Activated B cell treated with CpG ODN at 0.5 μM for 24 hours (primary cell): Measurements from ENCODE around the gene ADRB1. TPM values are rescaled to one million over a fixed set of nuclear protein-coding genes. Genes with fewer than 3 reads are reported as not detected.

ENCODE experiments used
- ATAC-seq: fragments of 200-7000 bp; cut with Tn5 transposase; one replicate; pipeline ENCODE4 v1.10.0; 2021; ENCODE audit warnings: low read depth, mild to moderate bottlenecking, moderate library complexity
- CTCF ChIA-PET: fragments of 350-600 bp; sonication (Branson Sonifier 250); formaldehyde crosslinking; loops from one replicate; lab custom pipeline; 2021; ENCODE audit warnings: antibody characterized with exemption; lab: Charles Lee
- POLR2A ChIA-PET: fragments of 350-600 bp; sonication (Branson Sonifier 250); formaldehyde crosslinking; loops from one replicate; lab custom pipeline; 2021; ENCODE audit warnings: antibody characterized with exemption; lab: Charles Lee
- DNase-seq: peaks from one replicate; pipeline ENCODE4 v3.0.0; 2022
- H3K27ac Mint-ChIP-seq: one replicate; pipeline ENCODE4 v1.8.0; 2020; ENCODE audit warnings: mixed read lengths
- H3K27me3 Mint-ChIP-seq: one replicate; pipeline ENCODE4 v1.8.0; 2021; ENCODE audit warnings: mixed read lengths
- H3K36me3 Mint-ChIP-seq: one replicate; pipeline ENCODE4 v1.8.0; 2021; ENCODE audit warnings: low read depth, mixed read lengths
- H3K4me1 Mint-ChIP-seq: one replicate; pipeline ENCODE4 v1.8.0; 2021; ENCODE audit warnings: mixed read lengths
- H3K4me3 Mint-ChIP-seq: one replicate; pipeline ENCODE4 v1.8.0; 2020; ENCODE audit warnings: mild to moderate bottlenecking, mixed read lengths
- H3K9me3 Mint-ChIP-seq: one replicate; pipeline ENCODE4 v1.8.0; 2020; ENCODE audit warnings: mixed read lengths
- intact Hi-C: fragments of 100-400 bp; cut with micrococcal nuclease; formaldehyde crosslinking; loops from one replicate; pipeline ENCODE4 v1.15.1; 2024
- total RNA-seq: library from RNA; stranded (reverse); gene quantifications from 2 replicates; pipeline ENCODE4 v1.2.3, GENCODE V29; 2022
- TF ChIP-seq, protein P1 (sequence below): fragments of 200-600 bp; IDR thresholded peaks from one replicate; pipeline ENCODE4 v1.8.0; 2022; ENCODE audit warnings: antibody characterized with exemption, mild to moderate bottlenecking

ADRB1 gene
- total RNA-seq, 1 donor from 2014 or later: not detected

DNA sequence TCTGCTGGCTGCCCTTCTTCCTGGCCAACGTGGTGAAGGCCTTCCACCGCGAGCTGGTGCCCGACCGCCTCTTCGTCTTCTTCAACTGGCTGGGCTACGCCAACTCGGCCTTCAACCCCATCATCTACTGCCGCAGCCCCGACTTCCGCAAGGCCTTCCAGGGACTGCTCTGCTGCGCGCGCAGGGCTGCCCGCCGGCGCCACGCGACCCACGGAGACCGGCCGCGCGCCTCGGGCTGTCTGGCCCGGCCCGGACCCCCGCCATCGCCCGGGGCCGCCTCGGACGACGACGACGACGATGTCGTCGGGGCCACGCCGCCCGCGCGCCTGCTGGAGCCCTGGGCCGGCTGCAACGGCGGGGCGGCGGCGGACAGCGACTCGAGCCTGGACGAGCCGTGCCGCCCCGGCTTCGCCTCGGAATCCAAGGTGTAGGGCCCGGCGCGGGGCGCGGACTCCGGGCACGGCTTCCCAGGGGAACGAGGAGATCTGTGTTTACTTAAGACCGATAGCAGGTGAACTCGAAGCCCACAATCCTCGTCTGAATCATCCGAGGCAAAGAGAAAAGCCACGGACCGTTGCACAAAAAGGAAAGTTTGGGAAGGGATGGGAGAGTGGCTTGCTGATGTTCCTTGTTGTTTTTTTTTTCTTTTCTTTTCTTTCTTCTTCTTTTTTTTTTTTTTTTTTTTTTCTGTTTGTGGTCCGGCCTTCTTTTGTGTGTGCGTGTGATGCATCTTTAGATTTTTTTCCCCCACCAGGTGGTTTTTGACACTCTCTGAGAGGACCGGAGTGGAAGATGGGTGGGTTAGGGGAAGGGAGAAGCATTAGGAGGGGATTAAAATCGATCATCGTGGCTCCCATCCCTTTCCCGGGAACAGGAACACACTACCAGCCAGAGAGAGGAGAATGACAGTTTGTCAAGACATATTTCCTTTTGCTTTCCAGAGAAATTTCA is 1.7 kb downstream of the ADRB1 start:
- H3K27me3 Mint-ChIP-seq: peaks cover 50% of the 10 kb centered on the region
- ChIA-PET CTCF (no interaction called here), POLR2A (no interaction called here)
- peak overlapping the region; percentile 77 for H3K4me3 Mint-ChIP-seq
- DNase-seq: peak; percentile 32
- intact Hi-C loops: loop anchor here (5.0 kb wide), 2 partner anchors 57 to 127 kb away; partner anchors contain the start of gene CCDC186
- TF ChIP-seq, protein P1, sequence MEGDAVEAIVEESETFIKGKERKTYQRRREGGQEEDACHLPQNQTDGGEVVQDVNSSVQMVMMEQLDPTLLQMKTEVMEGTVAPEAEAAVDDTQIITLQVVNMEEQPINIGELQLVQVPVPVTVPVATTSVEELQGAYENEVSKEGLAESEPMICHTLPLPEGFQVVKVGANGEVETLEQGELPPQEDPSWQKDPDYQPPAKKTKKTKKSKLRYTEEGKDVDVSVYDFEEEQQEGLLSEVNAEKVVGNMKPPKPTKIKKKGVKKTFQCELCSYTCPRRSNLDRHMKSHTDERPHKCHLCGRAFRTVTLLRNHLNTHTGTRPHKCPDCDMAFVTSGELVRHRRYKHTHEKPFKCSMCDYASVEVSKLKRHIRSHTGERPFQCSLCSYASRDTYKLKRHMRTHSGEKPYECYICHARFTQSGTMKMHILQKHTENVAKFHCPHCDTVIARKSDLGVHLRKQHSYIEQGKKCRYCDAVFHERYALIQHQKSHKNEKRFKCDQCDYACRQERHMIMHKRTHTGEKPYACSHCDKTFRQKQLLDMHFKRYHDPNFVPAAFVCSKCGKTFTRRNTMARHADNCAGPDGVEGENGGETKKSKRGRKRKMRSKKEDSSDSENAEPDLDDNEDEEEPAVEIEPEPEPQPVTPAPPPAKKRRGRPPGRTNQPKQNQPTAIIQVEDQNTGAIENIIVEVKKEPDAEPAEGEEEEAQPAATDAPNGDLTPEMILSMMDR: no peak
- no peaks in the 10 kb centered on the region for H3K9me3 Mint-ChIP-seq
- H3K4me1 Mint-ChIP-seq: peaks cover 21% of the 10 kb centered on the region
- no peaks in the 10 kb centered on the region for H3K36me3 Mint-ChIP-seq
- peak; percentile 60 for ATAC-seq
- no peak overlapping the region for H3K27ac Mint-ChIP-seq

DNA sequence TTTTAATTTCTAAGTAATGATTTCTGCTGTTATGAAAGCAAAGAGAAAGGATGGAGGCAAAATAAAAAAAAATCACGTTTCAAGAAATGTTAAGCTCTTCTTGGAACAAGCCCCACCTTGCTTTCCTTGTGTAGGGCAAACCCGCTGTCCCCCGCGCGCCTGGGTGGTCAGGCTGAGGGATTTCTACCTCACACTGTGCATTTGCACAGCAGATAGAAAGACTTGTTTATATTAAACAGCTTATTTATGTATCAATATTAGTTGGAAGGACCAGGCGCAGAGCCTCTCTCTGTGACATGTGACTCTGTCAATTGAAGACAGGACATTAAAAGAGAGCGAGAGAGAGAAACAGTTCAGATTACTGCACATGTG is 2.4 kb downstream of the ADRB1 start:
- Mint-ChIP-seq H3K9me3 (no peaks in the 10 kb centered on the region), H3K27me3 (peaks cover 50% of the 10 kb centered on the region), H3K4me1 (peaks cover 21% of the 10 kb centered on the region), H3K4me3 (peak overlapping the region; percentile 72), H3K36me3 (no peaks in the 10 kb centered on the region), H3K27ac (no peak overlapping the region)
- ChIA-PET CTCF (no interaction called here), POLR2A (interaction anchor here (0.5 kb wide), 1 partner anchor 21 kb away, joined by 4 read pairs; no protein-coding TSS in a partner anchor)
- ATAC-seq: no peak
- intact Hi-C loops: loop anchor here (5.0 kb wide), 2 partner anchors 56 to 126 kb away; partner anchors contain the start of gene CCDC186
- TF ChIP-seq, protein P1: no peak
- no peak for DNase-seq

DNA sequence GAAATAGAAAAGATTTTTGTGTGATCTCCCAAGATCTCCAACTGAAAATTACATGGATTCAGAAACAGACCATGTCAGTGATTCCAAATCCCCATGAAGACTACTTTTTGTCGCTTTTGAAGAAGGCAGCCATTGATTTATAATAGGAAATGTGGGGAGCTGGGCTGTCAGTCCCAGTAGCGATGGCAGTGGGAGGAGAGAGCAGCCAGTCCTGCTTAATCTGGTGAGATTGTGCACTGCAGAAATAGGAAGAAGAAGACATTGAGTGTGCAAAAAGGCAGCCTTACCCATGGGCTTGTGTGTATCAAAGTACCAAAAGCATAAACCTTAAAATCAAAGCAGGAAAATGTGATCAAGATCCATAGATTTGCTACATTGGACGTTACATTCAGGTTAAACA is 4.8 kb downstream of the ADRB1 start:
- H3K4me3 Mint-ChIP-seq: no peak overlapping the region
- peaks cover 48% of the 10 kb centered on the region for H3K27me3 Mint-ChIP-seq
- ChIA-PET CTCF (no interaction called here), POLR2A (no interaction called here)
- no peaks in the 10 kb centered on the region for H3K9me3 Mint-ChIP-seq
- intact Hi-C loops: loop anchor here (5.0 kb wide), 2 partner anchors 54 to 124 kb away; partner anchors contain the start of gene CCDC186
- H3K27ac Mint-ChIP-seq: no peak overlapping the region
- no peaks in the 10 kb centered on the region for H3K36me3 Mint-ChIP-seq
- DNase-seq (no peak), ATAC-seq (no peak)
- peaks cover 13% of the 10 kb centered on the region for H3K4me1 Mint-ChIP-seq
- TF ChIP-seq, protein P1: no peak

DNA sequence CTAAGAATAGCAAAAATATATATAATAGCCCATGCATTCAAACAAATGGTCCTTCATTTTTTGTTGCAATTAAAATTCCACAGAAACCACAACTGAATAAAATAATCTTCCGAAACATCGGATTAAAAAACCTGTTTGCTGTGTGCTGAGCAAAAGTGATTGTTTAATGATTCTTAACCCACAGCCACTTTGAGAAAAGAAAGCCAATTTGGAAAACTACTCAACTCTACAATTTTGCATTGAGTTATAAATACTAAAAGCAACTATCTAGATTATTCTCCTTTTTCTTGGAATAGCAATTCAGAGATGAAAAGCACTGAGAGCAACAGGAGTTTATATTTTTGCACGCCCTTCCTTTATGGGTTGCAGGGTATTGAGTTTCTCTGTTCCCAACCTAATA is 8.0 kb downstream of the ADRB1 start:
- no peaks in the 10 kb centered on the region for H3K36me3 Mint-ChIP-seq
- peaks cover 32% of the 10 kb centered on the region for H3K27me3 Mint-ChIP-seq
- ATAC-seq (no peak), DNase-seq (no peak)
- H3K9me3 Mint-ChIP-seq: no peaks in the 10 kb centered on the region
- TF ChIP-seq, protein P1: no peak
- H3K4me3 Mint-ChIP-seq: no peak overlapping the region
- POLR2A ChIA-PET: no interaction called here
- intact Hi-C loops: no loop called here
- no peaks in the 10 kb centered on the region for H3K4me1 Mint-ChIP-seq
- CTCF ChIA-PET: no interaction called here
- H3K27ac Mint-ChIP-seq: no peak overlapping the region

DNA sequence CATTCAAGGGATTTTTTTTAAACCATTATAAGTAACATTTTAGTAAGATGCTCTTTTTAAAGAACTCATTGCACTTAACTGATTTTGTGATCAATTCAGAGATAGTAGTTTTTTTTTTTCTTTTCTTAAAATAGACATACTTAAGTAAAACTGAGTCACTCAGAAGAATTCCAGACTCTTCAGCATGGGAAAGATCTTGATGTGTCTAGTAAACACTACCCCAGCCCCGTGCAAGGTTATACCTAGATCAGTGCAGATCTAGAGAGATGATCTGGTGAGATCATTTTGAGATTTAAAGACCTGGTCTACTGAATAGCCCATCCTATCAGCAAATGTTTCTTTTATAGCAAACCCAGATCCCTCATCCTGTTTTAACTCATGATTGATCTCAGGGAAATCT is 8.6 kb downstream of the ADRB1 start:
- Mint-ChIP-seq H3K4me1 (no peaks in the 10 kb centered on the region), H3K27ac (no peak overlapping the region), H3K27me3 (peaks cover 30% of the 10 kb centered on the region), H3K36me3 (no peaks in the 10 kb centered on the region), H3K4me3 (no peak overlapping the region), H3K9me3 (no peaks in the 10 kb centered on the region)
- ChIA-PET POLR2A (no interaction called here), CTCF (no interaction called here)
- DNase-seq (no peak), ATAC-seq (no peak)
- intact Hi-C loops: no loop called here
- TF ChIP-seq, protein P1: no peak
